PFSK-1 (cell line): ENCODE results near the gene DPPA4.

Experiments used
- FOXP2 ChIP-seq: optimal IDR thresholded peaks from 2 replicates; pipeline ENCODE3; 2011; ENCODE audit warnings: borderline replicate concordance, control low read depth, inconsistent platforms; ENCODE audit not compliant: insufficient read depth; ENCODE audit errors: extremely low read length, extremely low read depth
- POLR2AphosphoS5 ChIP-seq: IDR thresholded peaks from 2 replicates; pipeline ENCODE4 v1.6.1; 2012; ENCODE audit warnings: low read depth, mild to moderate bottlenecking, control low read depth, low read length, moderate library complexity
- REST ChIP-seq, 2 experiments: IDR thresholded peaks; 2 replicates each; pipeline versions ENCODE4 v1.6.1 to v1.8.0; 2011 to 2012; ENCODE audit warnings: low read depth in 2 of 2, low read length in 2 of 2, control low read depth in 1 of 2, inconsistent platforms in 1 of 2, mild to moderate bottlenecking in 1 of 2, moderate library complexity in 1 of 2; ENCODE audit not compliant: insufficient read depth in 1 of 2
- SIN3A ChIP-seq: IDR thresholded peaks from 2 replicates; pipeline ENCODE4 v1.6.1; 2012; ENCODE audit warnings: mild to moderate bottlenecking, low read length, moderate library complexity, borderline replicate concordance; ENCODE audit not compliant: insufficient read depth
- TAF1 ChIP-seq: IDR thresholded peaks from 2 replicates; pipeline ENCODE4 v1.6.1; 2012; ENCODE audit warnings: low read length, control low read depth, borderline replicate concordance; ENCODE audit not compliant: insufficient read depth

GRCh38 chr3:109278141-109278540 is 59.2 kb downstream of the DPPA4 start:
- TF ChIP-seq POLR2AphosphoS5, result no peak
- TF ChIP-seq REST (IDR thresholded peaks at IDR 0.05; ENCODE audit: insufficient read depth in 1 of 2, low read depth in 2 of 2, low read length in 2 of 2), result no peak
- TF ChIP-seq TAF1, result no peak
- TF ChIP-seq SIN3A, result no peak
- TF ChIP-seq FOXP2, result no peak
